ENCODE measurements around the gene BCAS1.

BCAS1 gene

GRCh38 chr20:53967527-53967926, 102.9 kb downstream of the BCAS1 start:
- Mint-ChIP-seq H3K36me3 (ENCODE audit: low read depth) (no peaks in the 10 kb centered on the region), H3K4me1 (peaks cover 4% of the 10 kb centered on the region), H3K9me3 (peaks cover 5% of the 10 kb centered on the region), H3K4me3 (no peak overlapping the region), H3K27me3 (ENCODE audit: low read depth, poor library complexity) (peaks cover 2% of the 10 kb centered on the region), H3K27ac (no peak overlapping the region)
- no peak for TF ChIP-seq CTCF (IDR thresholded peaks at IDR 0.05)
- no peak for DNase-seq

- no peak for TF ChIP-seq CTCF (IDR thresholded peaks at IDR 0.05)
- Mint-ChIP-seq H3K36me3 (ENCODE audit: low read depth) (no peaks in the 10 kb centered on the region), H3K4me3 (no peak overlapping the region), H3K27ac (no peak overlapping the region), H3K4me1 (peaks cover 4% of the 10 kb centered on the region), H3K27me3 (ENCODE audit: low read depth, poor library complexity) (peaks cover 2% of the 10 kb centered on the region), H3K9me3 (peaks cover 5% of the 10 kb centered on the region)
- DNase-seq, result no peak
Measured at GRCh38 chr20:53966774-53967398, 103.5 kb downstream of the BCAS1 start.

- TF ChIP-seq CTCF (IDR thresholded peaks at IDR 0.05), result no peak
- Mint-ChIP-seq H3K9me3 (peaks cover 5% of the 10 kb centered on the region), H3K4me3 (no peak overlapping the region), H3K27me3 (ENCODE audit: low read depth, poor library complexity) (peaks cover 2% of the 10 kb centered on the region), H3K27ac (no peak overlapping the region), H3K36me3 (ENCODE audit: low read depth) (no peaks in the 10 kb centered on the region), H3K4me1 (peaks cover 20% of the 10 kb centered on the region)
- no peak for DNase-seq
Measured at GRCh38 chr20:53964501-53965253, 105.7 kb downstream of the BCAS1 start.

GRCh38 chr20:53964067-53964466, 106.3 kb downstream of the BCAS1 start:
- no peaks in the 10 kb centered on the region for H3K36me3 Mint-ChIP-seq (ENCODE audit: low read depth)
- DNase-seq, result no peak
- peaks cover 22% of the 10 kb centered on the region for H3K4me1 Mint-ChIP-seq
- no peak for TF ChIP-seq CTCF (IDR thresholded peaks at IDR 0.05)
- H3K27ac Mint-ChIP-seq, result no peak overlapping the region
- no peak overlapping the region for H3K4me3 Mint-ChIP-seq
- H3K27me3 Mint-ChIP-seq (ENCODE audit: low read depth, poor library complexity), result peaks cover 2% of the 10 kb centered on the region
- peaks cover 5% of the 10 kb centered on the region for H3K9me3 Mint-ChIP-seq

GRCh38 chr20:53963635-53964034, 106.8 kb downstream of the BCAS1 start:
- Mint-ChIP-seq H3K9me3 (peaks cover 5% of the 10 kb centered on the region), H3K27me3 (ENCODE audit: low read depth, poor library complexity) (peaks cover 2% of the 10 kb centered on the region), H3K4me3 (no peak overlapping the region), H3K4me1 (peaks cover 22% of the 10 kb centered on the region), H3K27ac (no peak overlapping the region), H3K36me3 (ENCODE audit: low read depth) (no peaks in the 10 kb centered on the region)
- DNase-seq, result no peak
- TF ChIP-seq CTCF (IDR thresholded peaks at IDR 0.05), result no peak

- DNase-seq, result no peak
- no peak for TF ChIP-seq CTCF (IDR thresholded peaks at IDR 0.05)
- Mint-ChIP-seq H3K27ac (no peak overlapping the region), H3K36me3 (ENCODE audit: low read depth) (no peaks in the 10 kb centered on the region), H3K27me3 (ENCODE audit: low read depth, poor library complexity) (peaks cover 2% of the 10 kb centered on the region), H3K4me1 (peaks cover 22% of the 10 kb centered on the region), H3K9me3 (peaks cover 5% of the 10 kb centered on the region), H3K4me3 (no peak overlapping the region)
Measured at GRCh38 chr20:53962388-53962787, 108.0 kb downstream of the BCAS1 start.
